ENCODE measurements around the gene INSR.

- TF ChIP-seq, protein P1, sequence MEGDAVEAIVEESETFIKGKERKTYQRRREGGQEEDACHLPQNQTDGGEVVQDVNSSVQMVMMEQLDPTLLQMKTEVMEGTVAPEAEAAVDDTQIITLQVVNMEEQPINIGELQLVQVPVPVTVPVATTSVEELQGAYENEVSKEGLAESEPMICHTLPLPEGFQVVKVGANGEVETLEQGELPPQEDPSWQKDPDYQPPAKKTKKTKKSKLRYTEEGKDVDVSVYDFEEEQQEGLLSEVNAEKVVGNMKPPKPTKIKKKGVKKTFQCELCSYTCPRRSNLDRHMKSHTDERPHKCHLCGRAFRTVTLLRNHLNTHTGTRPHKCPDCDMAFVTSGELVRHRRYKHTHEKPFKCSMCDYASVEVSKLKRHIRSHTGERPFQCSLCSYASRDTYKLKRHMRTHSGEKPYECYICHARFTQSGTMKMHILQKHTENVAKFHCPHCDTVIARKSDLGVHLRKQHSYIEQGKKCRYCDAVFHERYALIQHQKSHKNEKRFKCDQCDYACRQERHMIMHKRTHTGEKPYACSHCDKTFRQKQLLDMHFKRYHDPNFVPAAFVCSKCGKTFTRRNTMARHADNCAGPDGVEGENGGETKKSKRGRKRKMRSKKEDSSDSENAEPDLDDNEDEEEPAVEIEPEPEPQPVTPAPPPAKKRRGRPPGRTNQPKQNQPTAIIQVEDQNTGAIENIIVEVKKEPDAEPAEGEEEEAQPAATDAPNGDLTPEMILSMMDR (IDR thresholded peaks at IDR 0.05) = no peak
- no peak for TF ChIP-seq YY1 (IDR thresholded peaks at IDR 0.05; ENCODE audit: low read depth)
- TF ChIP-seq NFIC (IDR thresholded peaks at IDR 0.05; ENCODE audit: borderline replicate concordance) = no peak
- no peak for TF ChIP-seq PBX3 (IDR thresholded peaks at IDR 0.05)
- no peak for TF ChIP-seq REST (IDR thresholded peaks at IDR 0.05; ENCODE audit: low read depth, low read length)
- TF ChIP-seq EP300 (IDR thresholded peaks at IDR 0.05; ENCODE audit: borderline replicate concordance in 1 of 2, low read depth in 1 of 2, low read length in 1 of 2) = no peak
- TF ChIP-seq SMC3 (IDR thresholded peaks at IDR 0.05; ENCODE audit: low read depth, low read length) = no peak
- no peak for TF ChIP-seq NRF1 (IDR thresholded peaks at IDR 0.05; ENCODE audit: low read depth, low read length)
- TF ChIP-seq, protein P2, sequence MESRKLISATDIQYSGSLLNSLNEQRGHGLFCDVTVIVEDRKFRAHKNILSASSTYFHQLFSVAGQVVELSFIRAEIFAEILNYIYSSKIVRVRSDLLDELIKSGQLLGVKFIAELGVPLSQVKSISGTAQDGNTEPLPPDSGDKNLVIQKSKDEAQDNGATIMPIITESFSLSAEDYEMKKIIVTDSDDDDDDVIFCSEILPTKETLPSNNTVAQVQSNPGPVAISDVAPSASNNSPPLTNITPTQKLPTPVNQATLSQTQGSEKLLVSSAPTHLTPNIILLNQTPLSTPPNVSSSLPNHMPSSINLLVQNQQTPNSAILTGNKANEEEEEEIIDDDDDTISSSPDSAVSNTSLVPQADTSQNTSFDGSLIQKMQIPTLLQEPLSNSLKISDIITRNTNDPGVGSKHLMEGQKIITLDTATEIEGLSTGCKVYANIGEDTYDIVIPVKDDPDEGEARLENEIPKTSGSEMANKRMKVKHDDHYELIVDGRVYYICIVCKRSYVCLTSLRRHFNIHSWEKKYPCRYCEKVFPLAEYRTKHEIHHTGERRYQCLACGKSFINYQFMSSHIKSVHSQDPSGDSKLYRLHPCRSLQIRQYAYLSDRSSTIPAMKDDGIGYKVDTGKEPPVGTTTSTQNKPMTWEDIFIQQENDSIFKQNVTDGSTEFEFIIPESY (IDR thresholded peaks at IDR 0.05; ENCODE audit: borderline replicate concordance, low read depth) = no peak
- TF ChIP-seq RAD21 (IDR thresholded peaks at IDR 0.05; ENCODE audit: low read length) = no peak
Measured at GRCh38 chr19:7211191-7211951, 82.8 kb downstream of the INSR start.
